ENCODE results near the gene USH2A.
A peak's percentile ranks its signal among the peaks of the same experiment; 100 is the strongest.

USH2A gene

GRCh38 chr1:215600867-215601266, 822.4 kb downstream of the USH2A start:
- TF ChIP-seq ZNF692 (tag by site-specific recombination; IDR thresholded peaks at IDR 0.05), result no peak
- TF ChIP-seq YY2 (tag by site-specific recombination; IDR thresholded peaks at IDR 0.05), result no peak
- TF ChIP-seq ZNF274 (IDR thresholded peaks at IDR 0.05; ENCODE audit: low read length), result no peak
- TF ChIP-seq ZNF274 (tag by site-specific recombination; IDR thresholded peaks at IDR 0.05; ENCODE audit: borderline replicate concordance), result no peak
- TF ChIP-seq ZNF677 (tag by site-specific recombination; IDR thresholded peaks at IDR 0.05), result no peak
- TF ChIP-seq ZNF138 (tag by site-specific recombination; IDR thresholded peaks at IDR 0.05; ENCODE audit: borderline replicate concordance), result no peak
- no peak for TF ChIP-seq ZNF19 (tag by site-specific recombination; IDR thresholded peaks at IDR 0.05; ENCODE audit: low read depth)
- TF ChIP-seq ZNF792 (tag by site-specific recombination; IDR thresholded peaks at IDR 0.05), result no peak
- POLR2A ChIA-PET, result no interaction called here
- H3K27ac ChIP-seq (ENCODE audit: extremely low read depth, low read depth, low read length), result no peak overlapping the region
- no peak overlapping the region for H3K4me3 ChIP-seq (ENCODE audit: low read depth, low read length)
- H3K4me1 ChIP-seq (ENCODE audit: control insufficient read depth, insufficient read depth, low read length), result peaks cover 12% of the 10 kb centered on the region
- CTCF ChIA-PET, result interaction anchor here (0.6 kb wide), 1 partner anchor 76 kb away, joined by 3 read pairs; no protein-coding TSS in a partner anchor
- H3K36me3 ChIP-seq (ENCODE audit: control insufficient read depth in 2 of 2, insufficient read depth in 1 of 2, low read length in 2 of 2), result peaks cover 3 to 20% of the 10 kb centered on the region in 2 experiments; a peak in 2 of 3 replicates
- H3K9me3 ChIP-seq (ENCODE audit: control insufficient read depth, insufficient read depth, low read depth, low read length), result no peaks in the 10 kb centered on the region

- CTCF ChIA-PET, result interaction anchor here (0.6 kb wide), 1 partner anchor 76 kb away, joined by 3 read pairs; no protein-coding TSS in a partner anchor
- POLR2A ChIA-PET, result no interaction called here
- H3K27ac ChIP-seq (ENCODE audit: extremely low read depth, low read depth, low read length), result 0 out of 2 replicates have a peak overlapping the region, but pooled peaks have one; percentile 14
- TF ChIP-seq BCL6B (tag by site-specific recombination; IDR thresholded peaks at IDR 0.05) (peak; percentile 86), GLIS2 (tag by site-specific recombination; IDR thresholded peaks at IDR 0.05) (no peak), ZNF701 (tag by site-specific recombination; IDR thresholded peaks at IDR 0.05) (no peak), ZNF280D (tag by site-specific recombination; IDR thresholded peaks at IDR 0.05) (no peak), ZNF391 (tag by site-specific recombination; IDR thresholded peaks at IDR 0.05; ENCODE audit: borderline replicate concordance, low read depth) (no peak), ZNF626 (tag by site-specific recombination; IDR thresholded peaks at IDR 0.05) (no peak), ZXDB (tag by site-specific recombination; IDR thresholded peaks at IDR 0.05) (0 out of 2 replicates have a peak, but pooled peaks have one; percentile 60), ZNF239 (tag by site-specific recombination; IDR thresholded peaks at IDR 0.05) (no peak), ZNF335 (tag by site-specific recombination; conservative IDR thresholded peaks at IDR 0.05) (peak; percentile 49), PRDM6 (tag by site-specific recombination; IDR thresholded peaks at IDR 0.05) (peak; percentile 84), ZNF843 (tag by site-specific recombination; IDR thresholded peaks at IDR 0.05) (peak; percentile 77), ZNF433 (tag by site-specific recombination; IDR thresholded peaks at IDR 0.05; ENCODE audit: low read depth) (no peak), ELK4 (IDR thresholded peaks at IDR 0.05; ENCODE audit: borderline replicate concordance, low read depth, low read length) (no peak), ZNF530 (tag by site-specific recombination; IDR thresholded peaks at IDR 0.05; ENCODE audit: low read depth) (no peak), ZNF362 (tag by site-specific recombination; IDR thresholded peaks at IDR 0.05) (no peak), ZSCAN30 (tag by site-specific recombination; IDR thresholded peaks at IDR 0.05) (no peak), HOXD13 (CRISPR knock-in tag; IDR thresholded peaks at IDR 0.05; ENCODE audit: borderline replicate concordance) (no peak), HOXC10 (CRISPR knock-in tag; IDR thresholded peaks at IDR 0.05) (no peak)
Measured at GRCh38 chr1:215600258-215600792, 822.9 kb downstream of the USH2A start.

More at GRCh38 chr1:215600258-215600792, 822.9 kb downstream of the USH2A start:
- H3K9me3 ChIP-seq (ENCODE audit: control insufficient read depth, insufficient read depth, low read depth, low read length), result no peaks in the 10 kb centered on the region
- H3K4me1 ChIP-seq (ENCODE audit: control insufficient read depth, insufficient read depth, low read length), result peaks cover 12% of the 10 kb centered on the region
- H3K36me3 ChIP-seq (ENCODE audit: control insufficient read depth in 2 of 2, insufficient read depth in 1 of 2, low read length in 2 of 2), result peaks cover 3 to 16% of the 10 kb centered on the region in 2 experiments; a peak in 2 of 3 replicates
- H3K4me3 ChIP-seq (ENCODE audit: low read depth, low read length), result no peak overlapping the region

Data from HEK293 (cell line).